Transverse colon (tissue), 4 donors: ENCODE data around the gene ARF1. TPM values are rescaled to one million over a fixed set of nuclear protein-coding genes. Genes with fewer than 3 reads are reported as not detected.

Experiments
- DNase-seq: peaks from one replicate; pipeline ENCODE4 v3.0.0-alpha.2; 2019
- H3K27ac ChIP-seq, 4 donors: fragments of 200-600 bp; sonication (generic); 2 replicates each; pipeline ENCODE4 v1.5.1; 2016 to 2018; ENCODE audit warnings: inconsistent platforms in 4 of 4
- H3K27me3 ChIP-seq: fragments of 200-600 bp; sonication (generic); 2 replicates; pipeline ENCODE4 v1.5.1; 2017; ENCODE audit warnings: inconsistent platforms
- H3K36me3 ChIP-seq, 4 donors: fragments of 200-600 bp; sonication (generic); 2 replicates each; pipeline ENCODE4 v1.5.1; 2017 to 2019; ENCODE audit warnings: inconsistent platforms in 4 of 4
- H3K4me1 ChIP-seq, 4 donors: fragments of 200-600 bp; sonication (generic); 2 replicates each; pipeline ENCODE4 v1.5.1; 2017 to 2020; ENCODE audit warnings: inconsistent platforms in 4 of 4
- H3K4me3 ChIP-seq, 4 donors: fragments of 200-600 bp; sonication (generic); 1 replicate in 1 of 4; 2 replicates in 3 of 4; pipeline versions ENCODE4 v1.5.1 to v1.6.1; 2017 to 2019; ENCODE audit warnings: inconsistent platforms in 4 of 4
- H3K9me3 ChIP-seq, 2 donors: fragments of 200-600 bp; sonication (generic); 2 replicates each; pipeline ENCODE4 v1.5.1; 2017 to 2019; ENCODE audit warnings: inconsistent platforms in 2 of 2
- CTCF ChIP-seq, 5 experiments: fragments of 200-600 bp in 3 of 5; fragments of 450-650 bp in 2 of 5; sonication (generic) in 3 of 5; IDR thresholded peaks; 1 replicate in 2 of 5; 2 replicates in 3 of 5; pipeline ENCODE4 v1.5.1; 2016 to 2017; ENCODE audit warnings: antibody characterized with exemption in 5 of 5, inconsistent platforms in 3 of 5, mild to moderate bottlenecking in 2 of 5, moderate library complexity in 1 of 5
- EP300 ChIP-seq: sonication (generic); formaldehyde crosslinking; IDR thresholded peaks from one replicate; pipeline ENCODE4 v1.6.1; 2017; ENCODE audit warnings: antibody characterized with exemption, low read depth
- POLR2A ChIP-seq: fragments of 450-650 bp; IDR thresholded peaks from one replicate; pipeline ENCODE4 v1.6.1; 2016; ENCODE audit warnings: antibody characterized with exemption, mild to moderate bottlenecking, moderate library complexity
- POLR2AphosphoS5 ChIP-seq, 3 donors: sonication (generic); formaldehyde crosslinking; IDR thresholded peaks; one replicate each; pipeline ENCODE4 v1.6.1; 2016; ENCODE audit warnings: antibody characterized with exemption in 3 of 3
- WGBS, 2 donors: methylation state at CpG; one replicate each; pipeline ENCODE4 v1.1.5; 2018; ENCODE audit warnings: low coverage in 1 of 2; 5-methylcytosine and 5-hydroxymethylcytosine counted together
- in situ Hi-C, 4 donors: fragments of 200-750 bp; cut with MboI; loops; one replicate each; pipeline versions ENCODE4 v1.15.0 to v1.15.1; 2017; ENCODE audit warnings: low sequenced_read_pairs in 3 of 4, low pct_ligation_motif_present in 1 of 4, low pct_unique_long_range_greater_than_20kb in 1 of 4
- intact Hi-C: fragments of 100-400 bp; cut with DNase I; formaldehyde crosslinking; loops from one replicate; pipeline ENCODE4 v1.15.1; 2023; ENCODE audit warnings: low total_unique reads
- total RNA-seq, 4 donors: library from RNA; depleted of rRNA; stranded (reverse); fragments of >200 nt; gene quantifications; one replicate each; pipeline ENCODE4 v1.1.0, GENCODE V29; 2016

The ARF1 gene
- total RNA-seq, 4 donors from 2014 or later = 303 to 452 (median 375) TPM

DNA sequence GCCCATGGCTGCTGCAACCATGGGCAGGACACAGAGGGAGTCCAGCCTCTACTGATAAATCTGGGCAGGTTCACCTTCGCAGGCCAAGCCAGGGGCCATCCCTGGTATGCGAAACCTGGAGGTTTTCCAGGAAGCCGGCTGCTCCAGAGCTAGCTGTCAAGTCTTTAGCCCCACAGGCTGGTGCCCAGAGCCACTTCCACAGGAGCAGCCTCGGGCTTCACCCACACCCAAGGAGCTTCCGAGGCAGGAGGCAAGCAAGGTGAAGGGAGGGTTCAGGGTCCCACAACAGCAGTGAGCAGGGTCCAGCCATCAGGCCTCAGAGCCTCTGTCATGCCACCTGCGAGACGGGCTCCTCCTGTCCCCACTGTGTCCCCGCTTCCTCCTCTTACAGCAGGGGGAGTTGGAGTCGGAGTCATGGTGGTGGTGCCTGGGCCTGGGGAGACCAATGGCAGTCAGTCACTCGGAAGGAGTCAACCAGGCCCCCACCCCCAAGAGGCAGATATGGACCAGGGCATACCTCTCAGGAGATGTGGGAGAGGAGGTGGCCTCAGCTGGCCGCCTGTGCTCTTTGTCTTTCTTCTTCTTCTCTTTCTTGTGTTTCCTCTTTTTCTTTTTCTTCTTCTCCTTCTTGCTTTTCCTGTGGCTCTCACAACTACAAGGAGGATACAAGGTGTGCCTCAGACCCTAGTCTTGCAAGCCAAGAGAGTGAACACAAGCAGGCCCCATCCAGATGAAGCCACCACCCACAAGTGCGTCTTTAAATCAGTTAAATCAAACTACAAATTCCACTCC, 18.5 kb downstream of the ARF1 start:
- H3K4me1 ChIP-seq = peaks cover 10 to 30% (median 20%) of the 10 kb centered on the region in 4 donors
- H3K4me3 ChIP-seq = peak overlapping the region in 1 of 4 donors; percentile 77
- WGBS, 2 donors = 70 to 83% methylated on average over 1 to 12 of the region's 12 CpGs
- TF ChIP-seq POLR2AphosphoS5 (IDR thresholded peaks at IDR 0.05) (no peak), CTCF (IDR thresholded peaks at IDR 0.05) (no peak), POLR2A (no peak), EP300 (no peak)
- peak overlapping the region in 3 of 4 donors; percentile 93 to 95 (median 95) for H3K27ac ChIP-seq
- in situ Hi-C loops = no loop called here
- H3K27me3 ChIP-seq = no peaks in the 10 kb centered on the region
- no peaks in the 10 kb centered on the region for H3K9me3 ChIP-seq
- DNase-seq = no peak
- intact Hi-C loops = loop anchor here (1.0 kb wide), 1 partner anchor 17 kb away; no protein-coding TSS in a partner anchor
- H3K36me3 ChIP-seq = peaks cover 0 to 21% (median 7%) of the 10 kb centered on the region in 4 donors

- H3K27ac ChIP-seq = peak overlapping the region; percentile 93 to 98 (median 95)
- in situ Hi-C loops = no loop called here
- intact Hi-C loops = loop anchor here (1.0 kb wide), 1 partner anchor 17 kb away; no protein-coding TSS in a partner anchor
Measured at GRCh38 chr1:228101614-228101993, 19.1 kb downstream of the ARF1 start.

DNA sequence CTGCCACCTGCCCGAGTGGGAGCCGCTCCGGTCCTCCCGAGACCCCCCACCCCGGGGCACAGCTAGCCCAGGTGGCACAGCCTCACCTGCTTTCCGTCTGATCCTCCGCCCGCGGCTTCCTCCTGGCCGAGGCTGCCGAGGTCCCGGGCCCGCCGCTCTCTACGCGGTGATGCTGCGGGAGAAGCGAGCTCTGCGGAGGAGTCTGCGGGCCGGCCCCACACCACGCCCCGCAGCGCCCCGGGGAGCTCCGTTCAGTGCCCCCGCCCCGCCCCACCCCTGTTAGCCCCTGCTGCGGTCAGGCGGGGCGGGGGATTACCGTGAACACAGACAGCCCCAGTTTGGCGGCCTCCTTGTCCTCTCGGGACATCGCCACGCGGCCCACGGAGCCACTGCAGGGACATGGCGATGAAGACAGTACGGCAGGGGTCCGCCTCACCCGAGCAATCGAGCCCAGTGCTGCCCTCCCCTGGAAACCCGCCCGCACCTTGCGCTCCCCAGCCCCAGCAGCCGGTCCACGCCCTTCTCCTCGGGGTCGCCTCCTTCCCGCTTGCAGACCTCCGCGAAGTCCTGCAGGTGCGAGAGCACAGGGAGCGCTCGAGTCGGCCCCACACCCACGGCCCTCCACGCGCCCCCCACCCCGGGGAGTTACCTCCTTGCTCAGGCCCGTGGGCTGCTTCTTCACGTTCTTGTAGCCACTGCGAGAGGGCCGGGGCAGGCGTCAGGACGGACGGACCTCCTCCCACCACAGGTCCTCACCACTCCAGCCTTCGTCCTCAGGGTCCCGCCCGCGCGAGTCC, 19.7 kb downstream of the ARF1 start:
- in situ Hi-C loops = no loop called here
- H3K9me3 ChIP-seq = no peaks in the 10 kb centered on the region
- no peaks in the 10 kb centered on the region for H3K27me3 ChIP-seq
- peak in 2 of 5 experiments; percentile 19 to 23 for TF ChIP-seq CTCF (IDR thresholded peaks at IDR 0.05)
- no peak for TF ChIP-seq POLR2A
- peak; percentile 71 for DNase-seq
- H3K27ac ChIP-seq = peak overlapping the region; percentile 93 to 98 (median 95)
- peak overlapping the region; percentile 77 to 84 (median 80) for H3K4me3 ChIP-seq
- intact Hi-C loops = loop anchor here (1.0 kb wide), 1 partner anchor 18 kb away; no protein-coding TSS in a partner anchor
- WGBS, 2 donors = 4% methylated on average over 46 of the region's 73 CpGs; no CpG with 5 or more reads in 1 of the 2 donors
- H3K4me1 ChIP-seq = peaks cover 10 to 22% (median 20%) of the 10 kb centered on the region in 4 donors
- peaks cover 0 to 21% (median 7%) of the 10 kb centered on the region in 4 donors for H3K36me3 ChIP-seq

More at GRCh38 chr1:228101614-228101993, 19.1 kb downstream of the ARF1 start:
- DNase-seq = no peak
- Histone ChIP-seq H3K4me3 (peak overlapping the region; percentile 77 to 84 (median 80)), H3K9me3 (no peaks in the 10 kb centered on the region), H3K36me3 (peaks cover 0 to 21% (median 7%) of the 10 kb centered on the region in 4 donors), H3K4me1 (peaks cover 10 to 25% (median 20%) of the 10 kb centered on the region in 4 donors), H3K27me3 (no peaks in the 10 kb centered on the region)
- 29% methylated on average over 15 of the region's 15 CpGs; no CpG with 5 or more reads in 1 of the 2 donors for WGBS, 2 donors
- TF ChIP-seq EP300 (no peak), CTCF (IDR thresholded peaks at IDR 0.05) (no peak), POLR2A (no peak), POLR2AphosphoS5 (IDR thresholded peaks at IDR 0.05) (no peak)
